Body of pancreas (tissue), 4 donors: Measurements from ENCODE around the gene NEURL4. TPM values are rescaled to one million over a fixed set of nuclear protein-coding genes. Genes with fewer than 3 reads are reported as not detected.
A peak's percentile ranks its signal among the peaks of the same experiment; 100 is the strongest.

Source experiments
- ATAC-seq: fragments of 150-250 bp; one replicate; pipeline ENCODE4 v1.9.1; 2016
- DNase-seq, 4 donors: peaks; one replicate each; pipeline ENCODE4 v3.0.0-alpha.2; 2019
- H3K27ac ChIP-seq, 4 donors: fragments of 200-600 bp; sonication (generic); 1 replicate in 3 of 4; 2 replicates in 1 of 4; pipeline versions ENCODE4 v1.5.1 to v1.6.1; 2016 to 2019; ENCODE audit warnings: mild to moderate bottlenecking in 1 of 4, mixed read lengths in 1 of 4, moderate library complexity in 1 of 4
- H3K27me3 ChIP-seq, 2 donors: fragments of 200-600 bp; sonication (generic); one replicate each; pipeline ENCODE4 v1.6.0; 2016; ENCODE audit warnings: mild to moderate bottlenecking in 1 of 2
- H3K36me3 ChIP-seq, 2 donors: fragments of 200-600 bp; sonication (generic); replicated peaks in 1 of 2; 2 replicates each; pipeline ENCODE4 v1.5.1; 2016; ENCODE audit warnings: low read depth in 2 of 2; ENCODE audit not compliant: insufficient read depth in 1 of 2
- H3K4me1 ChIP-seq: fragments of 200-600 bp; sonication (generic); one replicate; pipeline ENCODE4 v1.6.0; 2016
- H3K4me3 ChIP-seq, 2 donors: fragments of 200-600 bp; sonication (generic); 1 replicate in 1 of 2; 2 replicates in 1 of 2; pipeline ENCODE4 v1.5.1; 2016 to 2019
- H3K9me3 ChIP-seq, 3 donors: fragments of 200-600 bp; sonication (generic); 1 replicate in 2 of 3; 2 replicates in 1 of 3; pipeline ENCODE4 v1.5.1; 2016
- POLR2A ChIP-seq, 3 donors: fragments of 450-650 bp; IDR thresholded peaks; one replicate each; pipeline ENCODE4 v1.6.1; 2016; ENCODE audit warnings: antibody characterized with exemption in 3 of 3, mild to moderate bottlenecking in 2 of 3
- WGBS, 2 donors: methylation state at CpG; one replicate each; pipeline ENCODE4 v1.1.5; 2017; 5-methylcytosine and 5-hydroxymethylcytosine counted together
- intact Hi-C: fragments of 100-400 bp; cut with DNase I; formaldehyde crosslinking; loops from one replicate; pipeline ENCODE4 v1.15.1; 2023
- total RNA-seq, 2 donors: library from RNA; depleted of rRNA; stranded (reverse); fragments of >200 nt; gene quantifications; one replicate each; pipeline ENCODE4 v1.1.0, GENCODE V29; 2016
- TF ChIP-seq, protein P1 (sequence below), 7 experiments: fragments of 450-650 bp in 4 of 7; fragments of 200-600 bp in 3 of 7; sonication (generic) in 3 of 7; IDR thresholded peaks; one replicate each; pipeline ENCODE4 v1.5.1; 2016 to 2019; ENCODE audit warnings: antibody characterized with exemption in 7 of 7

The NEURL4 gene
- total RNA-seq, 2 donors from 2014 or later = 28.8 to 41.2 TPM

DNA sequence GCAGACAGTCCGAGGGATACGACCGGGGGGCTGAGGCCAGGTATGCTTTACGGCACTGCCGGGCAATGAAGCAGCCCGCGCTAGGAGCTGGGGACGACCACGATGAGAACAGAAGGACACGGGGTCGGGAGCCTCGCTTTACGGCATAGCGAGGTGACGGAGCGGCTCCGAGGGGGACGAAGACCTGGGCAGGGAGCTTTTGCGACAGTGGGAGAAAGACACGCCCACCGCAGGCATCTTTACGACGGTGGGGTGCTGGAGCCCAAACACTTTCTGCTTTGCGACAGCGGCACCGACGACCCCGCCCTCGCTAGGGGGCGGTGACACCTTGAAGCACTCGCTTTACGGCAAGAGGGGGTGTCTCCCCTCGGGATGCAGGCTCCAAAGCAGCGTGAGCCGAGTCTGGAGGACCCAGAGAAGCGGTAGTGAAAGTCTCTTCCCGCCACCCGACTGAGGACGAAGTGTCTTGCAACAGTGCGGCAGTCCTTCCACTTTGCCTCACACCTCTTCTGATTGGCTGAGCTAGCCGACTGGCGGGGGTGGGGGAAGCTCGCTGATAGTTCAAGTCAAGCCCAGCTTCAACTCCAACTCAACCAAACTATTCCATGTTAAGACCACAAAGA lies 350 bp upstream of the NEURL4 start:
- H3K27ac ChIP-seq = peak overlapping the region; percentile 79 to 92 (median 89)
- peaks cover 25% of the 10 kb centered on the region for H3K4me1 ChIP-seq
- ATAC-seq (peak; percentile 90), DNase-seq (peak; percentile 98 to 100 (median 99))
- intact Hi-C loops = no loop called here
- TF ChIP-seq POLR2A (IDR thresholded peaks at IDR 0.05) = peak; percentile 29 to 87 (median 76)
- TF ChIP-seq, protein P1, sequence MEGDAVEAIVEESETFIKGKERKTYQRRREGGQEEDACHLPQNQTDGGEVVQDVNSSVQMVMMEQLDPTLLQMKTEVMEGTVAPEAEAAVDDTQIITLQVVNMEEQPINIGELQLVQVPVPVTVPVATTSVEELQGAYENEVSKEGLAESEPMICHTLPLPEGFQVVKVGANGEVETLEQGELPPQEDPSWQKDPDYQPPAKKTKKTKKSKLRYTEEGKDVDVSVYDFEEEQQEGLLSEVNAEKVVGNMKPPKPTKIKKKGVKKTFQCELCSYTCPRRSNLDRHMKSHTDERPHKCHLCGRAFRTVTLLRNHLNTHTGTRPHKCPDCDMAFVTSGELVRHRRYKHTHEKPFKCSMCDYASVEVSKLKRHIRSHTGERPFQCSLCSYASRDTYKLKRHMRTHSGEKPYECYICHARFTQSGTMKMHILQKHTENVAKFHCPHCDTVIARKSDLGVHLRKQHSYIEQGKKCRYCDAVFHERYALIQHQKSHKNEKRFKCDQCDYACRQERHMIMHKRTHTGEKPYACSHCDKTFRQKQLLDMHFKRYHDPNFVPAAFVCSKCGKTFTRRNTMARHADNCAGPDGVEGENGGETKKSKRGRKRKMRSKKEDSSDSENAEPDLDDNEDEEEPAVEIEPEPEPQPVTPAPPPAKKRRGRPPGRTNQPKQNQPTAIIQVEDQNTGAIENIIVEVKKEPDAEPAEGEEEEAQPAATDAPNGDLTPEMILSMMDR (IDR thresholded peaks at IDR 0.05) = peak in 1 of 7 experiments; percentile 1
- H3K9me3 ChIP-seq = no peaks in the 10 kb centered on the region
- 0% methylated on average over 43 of the region's 43 CpGs; no CpG with 5 or more reads in 1 of the 2 donors for WGBS, 2 donors
- peaks cover 0 to 4% of the 10 kb centered on the region in 2 donors for H3K36me3 ChIP-seq
- H3K27me3 ChIP-seq = no peaks in the 10 kb centered on the region
- peak overlapping the region; percentile 85 to 94 for H3K4me3 ChIP-seq

- peaks cover 0 to 4% of the 10 kb centered on the region in 2 donors for H3K36me3 ChIP-seq
- no peak for DNase-seq
- intact Hi-C loops = no loop called here
- H3K27ac ChIP-seq = no peak overlapping the region
- 63 to 78% methylated on average over 1 of the region's 1 CpG for WGBS, 2 donors
- H3K9me3 ChIP-seq = no peaks in the 10 kb centered on the region
- H3K27me3 ChIP-seq = no peaks in the 10 kb centered on the region
- peaks cover 25% of the 10 kb centered on the region for H3K4me1 ChIP-seq
- no peak overlapping the region for H3K4me3 ChIP-seq
- no peak for ATAC-seq
- no peak for TF ChIP-seq POLR2A (IDR thresholded peaks at IDR 0.05)
- TF ChIP-seq, protein P1 (IDR thresholded peaks at IDR 0.05) = no peak
Observed at GRCh38 chr17:7328009-7328408, 1.1 kb downstream of the NEURL4 start.

DNA sequence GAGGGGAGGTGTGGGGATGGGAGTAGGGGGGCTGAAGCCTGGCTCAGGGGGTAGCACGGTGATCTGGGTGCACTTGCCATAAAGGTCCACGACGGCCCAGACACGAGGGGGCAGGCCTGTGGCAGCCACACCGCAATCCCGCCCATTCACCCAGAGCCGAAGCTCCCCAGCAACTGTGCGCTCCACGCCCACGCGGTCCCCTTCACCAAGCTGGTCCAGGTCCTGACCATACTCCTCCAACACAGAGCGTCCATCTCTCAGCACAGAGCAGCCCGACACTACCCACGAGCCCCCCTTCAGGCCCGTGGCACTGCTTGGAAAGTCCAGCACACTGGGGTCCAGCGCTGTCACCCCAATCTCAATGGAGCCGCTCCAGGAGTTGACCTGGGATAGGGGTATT lies 1.6 kb downstream of the NEURL4 start:
- Histone ChIP-seq H3K27ac (no peak overlapping the region), H3K4me1 (peaks cover 25% of the 10 kb centered on the region), H3K27me3 (no peaks in the 10 kb centered on the region), H3K36me3 (peaks cover 0 to 9% of the 10 kb centered on the region in 2 donors), H3K9me3 (no peaks in the 10 kb centered on the region), H3K4me3 (no peak overlapping the region)
- intact Hi-C loops = no loop called here
- DNase-seq = peak in 1 of 4 donors; percentile 13
- ATAC-seq = no peak
- WGBS, 2 donors = 76 to 83% methylated on average over 14 of the region's 17 CpGs
- TF ChIP-seq, protein P1 (IDR thresholded peaks at IDR 0.05) = no peak
- TF ChIP-seq POLR2A (IDR thresholded peaks at IDR 0.05) = no peak

GRCh38 chr17:7327056-7327455 lies 2.1 kb downstream of the NEURL4 start:
- no peak for DNase-seq
- H3K27me3 ChIP-seq = no peaks in the 10 kb centered on the region
- TF ChIP-seq POLR2A (IDR thresholded peaks at IDR 0.05) = no peak
- TF ChIP-seq, protein P1 (IDR thresholded peaks at IDR 0.05) = no peak
- no peak for ATAC-seq
- H3K4me1 ChIP-seq = peaks cover 25% of the 10 kb centered on the region
- H3K4me3 ChIP-seq = no peak overlapping the region
- no peaks in the 10 kb centered on the region for H3K9me3 ChIP-seq
- H3K36me3 ChIP-seq = peaks cover 0 to 9% of the 10 kb centered on the region in 2 donors
- intact Hi-C loops = no loop called here
- 92% methylated on average over 7 of the region's 7 CpGs for WGBS, 2 donors
- no peak overlapping the region for H3K27ac ChIP-seq

GRCh38 chr17:7326186-7326585 lies 2.9 kb downstream of the NEURL4 start:
- TF ChIP-seq, protein P1 (IDR thresholded peaks at IDR 0.05) = no peak
- TF ChIP-seq POLR2A (IDR thresholded peaks at IDR 0.05) = no peak
- ATAC-seq (no peak), DNase-seq (no peak)
- Histone ChIP-seq H3K9me3 (no peaks in the 10 kb centered on the region), H3K4me3 (no peak overlapping the region), H3K27me3 (no peaks in the 10 kb centered on the region), H3K36me3 (peaks cover 0 to 16% of the 10 kb centered on the region in 2 donors), H3K4me1 (peaks cover 25% of the 10 kb centered on the region), H3K27ac (no peak overlapping the region)
- 67 to 87% methylated on average over 5 to 7 of the region's 11 CpGs for WGBS, 2 donors
- intact Hi-C loops = no loop called here
